Panc1 (cell line): ENCODE results near the gene C1QTNF4.

ENCODE experiments used
- CTCF ChIP-seq: fragments of 450-650 bp; IDR thresholded peaks from 2 replicates; pipeline ENCODE4 v1.5.1; 2017; ENCODE audit warnings: mild to moderate bottlenecking
- POLR2AphosphoS5 ChIP-seq: IDR thresholded peaks from 2 replicates; pipeline ENCODE4 v1.6.1; 2012; ENCODE audit warnings: mild to moderate bottlenecking, low read depth, low read length, moderate library complexity
- REST ChIP-seq, 2 experiments: IDR thresholded peaks; 2 replicates each; pipeline ENCODE4 v1.6.1; 2011 to 2012; ENCODE audit warnings: low read depth in 2 of 2, control low read depth in 1 of 2, low read length in 1 of 2, mild to moderate bottlenecking in 1 of 2, moderate library complexity in 1 of 2; ENCODE audit not compliant: insufficient read depth in 1 of 2

- TF ChIP-seq CTCF (no peak), POLR2AphosphoS5 (no peak), REST (IDR thresholded peaks at IDR 0.05; ENCODE audit: insufficient read depth in 1 of 2, low read depth in 2 of 2, low read length in 1 of 2) (no peak)
These were observed 33.8 kb upstream of the C1QTNF4 start for GRCh38 chr11:47628026-47628425.
